Stimulated activated naive B cell treated with anti-CD40 and anti-IgM and Interleukin-4, amounts not matched to agents 10 μg/mL and 1 μg/mL and 100 μg/mL, for 72 hours (primary cell): ENCODE measurements around the gene THAP7.
A peak's percentile ranks its signal among the peaks of the same experiment; 100 is the strongest.

Experiments used
- ATAC-seq, 2 donors: fragments of 150-1000 bp; cut with Tn5 transposase; replicated peaks; 2 replicates each; pipeline ENCODE4 v1.10.0; 2021; ENCODE audit warnings: moderate library complexity in 1 of 2
- DNase-seq: peaks from one replicate; pipeline ENCODE4 v3.0.0; 2021
- H3K27ac Mint-ChIP-seq: one replicate; pipeline ENCODE4 v1.8.0; 2022; ENCODE audit warnings: mild to moderate bottlenecking, mixed read lengths
- H3K27me3 Mint-ChIP-seq, 2 donors: one replicate each; pipeline ENCODE4 v1.8.0; 2022; ENCODE audit warnings: mixed read lengths in 2 of 2
- H3K36me3 Mint-ChIP-seq, 2 donors: one replicate each; pipeline ENCODE4 v1.8.0; 2022; ENCODE audit warnings: mixed read lengths in 2 of 2, mild to moderate bottlenecking in 1 of 2
- H3K4me1 Mint-ChIP-seq, 2 donors: one replicate each; pipeline ENCODE4 v1.8.0; 2022; ENCODE audit warnings: mixed read lengths in 2 of 2, mild to moderate bottlenecking in 1 of 2
- H3K4me3 Mint-ChIP-seq, 2 donors: one replicate each; pipeline ENCODE4 v1.8.0; 2022; ENCODE audit warnings: mild to moderate bottlenecking in 2 of 2, mixed read lengths in 2 of 2, moderate library complexity in 1 of 2
- H3K9me3 Mint-ChIP-seq, 2 donors: one replicate each; pipeline ENCODE4 v1.8.0; 2022; ENCODE audit warnings: mixed read lengths in 2 of 2, mild to moderate bottlenecking in 1 of 2

The THAP7 gene

DNA sequence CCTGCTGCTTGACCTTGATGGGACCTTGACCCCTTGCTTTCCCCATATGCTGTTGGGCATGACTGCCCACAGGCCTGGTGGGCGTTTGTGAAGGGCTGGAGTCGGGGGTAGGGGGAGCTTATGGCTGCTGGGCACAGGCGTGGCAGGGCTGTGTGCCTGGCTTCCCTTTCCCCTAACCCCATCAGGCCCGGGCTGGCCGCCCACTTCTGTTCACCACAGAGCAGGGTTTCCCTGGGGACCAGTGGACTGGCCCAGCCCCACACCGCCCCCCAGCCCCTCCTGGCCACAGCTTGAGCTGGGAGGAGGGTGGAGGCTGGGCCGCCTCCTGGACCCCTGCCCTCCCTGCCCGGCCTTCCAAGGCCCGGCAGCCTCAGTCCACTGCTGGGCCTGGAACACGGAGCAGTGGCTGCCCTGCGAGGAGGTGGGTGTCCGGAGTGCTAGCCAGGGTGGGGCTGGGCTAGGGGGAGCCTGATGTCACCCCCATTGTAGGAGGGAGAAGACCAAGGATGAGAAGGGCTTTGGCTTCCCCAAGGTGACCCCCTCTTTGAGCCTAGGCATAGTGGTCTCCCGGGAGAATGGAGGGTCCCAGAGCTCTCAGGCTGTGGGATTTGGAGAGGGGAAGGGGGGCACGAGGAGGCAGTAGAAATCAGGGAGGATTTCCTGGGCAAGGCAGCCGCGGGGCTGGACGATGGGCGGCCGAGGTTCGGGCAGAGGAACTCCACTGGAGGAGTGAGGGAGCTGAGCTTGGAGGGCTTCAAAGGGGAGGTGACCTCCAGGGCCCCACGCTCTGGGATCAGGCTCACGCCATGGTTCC is 34.8 kb downstream of the THAP7 start, which contains the start of gene AIFM3:
TSS of gene AIFM3 (plus strand) at position 373 of the 814 bp plus-strand sequence. CDS start 690 bp downstream, outside the sequence.
- no peak for DNase-seq
- Mint-ChIP-seq H3K4me1 (peaks cover 23 to 61% of the 10 kb centered on the region in 2 donors), H3K4me3 (no peak within 1 kb of the TSS), H3K27ac (no peak within 1 kb of the TSS), H3K36me3 (no peaks in the 10 kb centered on the region), H3K27me3 (peaks cover 13 to 20% of the 10 kb centered on the region in 2 donors), H3K9me3 (no peaks in the 10 kb centered on the region)
- no peak for ATAC-seq

DNA sequence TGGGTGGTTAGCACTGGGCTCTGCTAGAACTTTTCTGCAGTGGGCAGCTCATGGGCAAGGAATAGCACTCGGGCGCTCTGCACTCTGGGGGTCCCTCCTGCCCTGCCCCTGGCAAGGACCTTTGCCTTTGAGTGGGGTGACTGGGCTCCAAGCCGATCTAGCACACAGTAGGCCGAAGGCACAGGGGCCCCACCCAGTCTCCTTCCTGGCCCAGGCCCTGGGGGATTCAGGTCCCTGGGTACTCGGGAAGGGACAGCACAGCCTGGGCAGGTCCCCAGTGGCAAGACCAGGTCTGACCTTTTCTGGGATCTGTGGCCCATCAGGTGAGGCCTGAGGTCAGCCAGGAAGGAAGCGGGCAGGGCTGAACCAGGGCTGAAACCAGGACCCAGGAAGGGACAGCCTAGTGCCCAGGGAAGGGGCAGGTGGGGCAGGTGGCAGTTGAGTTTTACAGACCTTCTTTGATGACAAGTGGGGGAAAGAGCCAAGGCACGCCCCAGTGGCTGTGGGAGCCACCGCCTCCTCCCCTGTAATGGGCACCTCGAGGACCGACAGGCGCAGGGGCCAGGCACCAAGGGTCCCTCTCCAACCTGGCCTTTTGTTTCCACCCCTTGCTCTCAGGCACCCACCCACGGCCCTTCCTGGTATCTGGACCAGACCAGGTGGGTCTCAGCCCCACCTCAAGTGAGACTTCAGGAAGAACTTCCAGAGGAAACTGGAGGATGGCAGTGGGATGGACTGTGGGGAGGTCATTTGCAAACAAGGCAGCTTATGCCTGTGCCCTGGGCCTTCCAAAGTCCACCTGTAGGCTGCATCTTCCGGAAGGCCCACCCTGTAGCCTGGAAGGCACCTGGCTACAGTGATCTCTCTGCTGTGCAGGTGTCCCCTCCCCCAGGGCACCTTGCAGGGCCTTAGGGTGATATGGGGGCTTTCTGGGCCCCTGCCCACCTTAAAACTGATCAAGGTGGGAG is 35.7 kb downstream of the THAP7 start:
- H3K27ac Mint-ChIP-seq = no peak overlapping the region
- ATAC-seq = no peak
- H3K9me3 Mint-ChIP-seq = no peaks in the 10 kb centered on the region
- peaks cover 13 to 20% of the 10 kb centered on the region in 2 donors for H3K27me3 Mint-ChIP-seq
- DNase-seq = no peak
- no peaks in the 10 kb centered on the region for H3K36me3 Mint-ChIP-seq
- peaks cover 25 to 60% of the 10 kb centered on the region in 2 donors for H3K4me1 Mint-ChIP-seq
- peak overlapping the region in 1 of 2 donors; percentile 55 for H3K4me3 Mint-ChIP-seq

DNA sequence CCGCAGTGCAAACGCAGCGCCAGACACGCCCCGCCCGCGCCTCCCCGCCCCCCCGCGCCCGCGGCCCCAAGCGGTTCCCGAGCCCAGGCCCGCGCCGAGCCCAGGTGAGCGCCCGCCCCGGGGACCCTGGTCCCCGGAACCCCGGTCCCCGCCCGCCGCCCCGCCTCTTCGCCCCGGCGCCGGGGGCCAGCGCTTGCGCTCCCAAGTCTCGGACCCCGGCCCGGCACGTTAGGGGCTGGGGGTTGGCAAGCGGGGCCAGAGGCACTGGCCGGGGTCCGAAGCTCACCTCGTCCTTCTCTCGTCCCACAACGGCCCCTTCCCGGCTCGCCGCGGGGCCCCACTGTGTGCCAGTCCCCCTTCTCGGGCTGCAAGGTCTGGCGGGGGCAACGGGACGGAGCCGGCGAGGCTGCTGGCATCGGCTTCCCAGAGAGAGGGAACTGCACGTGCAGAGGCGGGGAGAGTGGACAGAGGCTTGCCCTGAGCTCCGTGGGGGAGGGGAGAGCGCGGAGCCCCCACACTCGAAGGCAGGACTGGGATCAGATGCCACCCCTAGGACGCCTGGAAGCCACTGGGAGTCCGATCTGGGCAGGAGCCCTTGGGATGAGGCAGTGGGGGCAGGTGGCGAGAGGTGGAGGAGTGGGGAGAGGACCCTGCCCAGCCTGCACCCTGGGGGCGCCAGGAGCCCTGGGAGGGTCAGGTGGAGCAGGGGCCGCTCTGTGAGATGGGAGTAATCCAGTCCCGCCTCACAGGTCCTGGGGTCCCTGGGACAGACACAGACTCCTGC is 36.6 kb downstream of the THAP7 start:
- H3K27ac Mint-ChIP-seq = peak overlapping the region; percentile 20
- peaks cover 15 to 26% of the 10 kb centered on the region in 2 donors for H3K27me3 Mint-ChIP-seq
- peak in 1 of 2 donors; percentile 8 for ATAC-seq
- H3K9me3 Mint-ChIP-seq = no peaks in the 10 kb centered on the region
- H3K4me1 Mint-ChIP-seq = peaks cover 25 to 61% of the 10 kb centered on the region in 2 donors
- DNase-seq = no peak
- H3K4me3 Mint-ChIP-seq = peak overlapping the region; percentile 61 to 72
- H3K36me3 Mint-ChIP-seq = no peaks in the 10 kb centered on the region

DNA sequence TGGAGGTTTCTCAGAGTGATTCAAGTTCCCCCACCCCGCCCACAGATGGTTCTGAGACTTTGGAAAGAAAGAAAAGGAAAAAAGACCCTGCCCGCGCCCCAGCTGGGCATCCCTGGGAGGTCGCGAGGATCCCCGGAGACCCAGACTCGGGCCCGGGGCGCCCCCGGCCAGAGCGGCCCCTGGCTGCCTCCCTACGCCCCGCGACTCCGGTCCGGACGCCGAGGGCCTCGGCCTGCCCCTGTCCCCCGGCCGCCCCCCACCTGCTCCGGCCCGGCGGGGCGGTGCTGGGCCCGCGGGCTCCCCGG is 37.2 kb downstream of the THAP7 start:
- H3K27me3 Mint-ChIP-seq = peaks cover 20 to 31% of the 10 kb centered on the region in 2 donors
- DNase-seq (no peak), ATAC-seq (no peak)
- peak overlapping the region; percentile 81 for H3K27ac Mint-ChIP-seq
- H3K36me3 Mint-ChIP-seq = no peaks in the 10 kb centered on the region
- peaks cover 25 to 62% of the 10 kb centered on the region in 2 donors for H3K4me1 Mint-ChIP-seq
- H3K4me3 Mint-ChIP-seq = peak overlapping the region; percentile 77 to 80
- no peaks in the 10 kb centered on the region for H3K9me3 Mint-ChIP-seq

DNA sequence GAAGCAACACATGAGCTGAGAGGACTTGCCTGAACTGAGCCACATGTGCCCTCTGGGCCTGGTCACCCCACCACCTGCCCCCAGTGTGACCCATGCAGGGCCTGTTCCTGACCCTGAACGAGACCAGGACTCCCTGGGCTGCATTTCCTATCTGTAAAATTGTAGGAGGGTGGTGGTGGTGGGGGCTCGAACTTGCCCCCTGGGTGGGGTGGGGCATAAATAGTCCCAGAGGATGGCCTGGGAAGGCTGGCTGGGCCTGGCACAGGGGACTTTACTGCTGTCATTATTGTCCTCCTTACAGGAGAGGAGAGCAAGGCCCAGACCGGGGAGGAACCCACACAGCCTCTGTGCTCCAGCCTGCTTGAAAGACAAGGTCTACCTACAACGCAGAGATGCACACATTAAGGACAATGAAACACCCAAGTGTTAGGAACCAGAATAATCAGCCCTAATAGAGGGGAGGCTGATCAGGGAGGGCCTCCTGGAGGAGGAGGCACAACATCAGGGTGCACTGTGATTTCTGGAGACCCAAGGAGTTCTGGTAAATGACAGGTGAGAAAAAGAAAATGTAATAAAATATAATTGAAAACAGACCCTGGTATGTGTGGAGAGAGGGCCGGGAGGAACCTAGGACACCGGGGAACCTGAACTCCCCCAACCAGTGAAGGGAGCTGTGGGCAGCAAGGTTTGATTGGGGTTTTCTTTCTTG is 37.7 kb downstream of the THAP7 start:
- Mint-ChIP-seq H3K4me3 (peak overlapping the region; percentile 77 to 80), H3K27ac (peak overlapping the region; percentile 81), H3K9me3 (no peaks in the 10 kb centered on the region), H3K36me3 (no peaks in the 10 kb centered on the region), H3K4me1 (peaks cover 25 to 62% of the 10 kb centered on the region in 2 donors), H3K27me3 (peaks cover 20 to 31% of the 10 kb centered on the region in 2 donors)
- DNase-seq (no peak), ATAC-seq (no peak)

DNA sequence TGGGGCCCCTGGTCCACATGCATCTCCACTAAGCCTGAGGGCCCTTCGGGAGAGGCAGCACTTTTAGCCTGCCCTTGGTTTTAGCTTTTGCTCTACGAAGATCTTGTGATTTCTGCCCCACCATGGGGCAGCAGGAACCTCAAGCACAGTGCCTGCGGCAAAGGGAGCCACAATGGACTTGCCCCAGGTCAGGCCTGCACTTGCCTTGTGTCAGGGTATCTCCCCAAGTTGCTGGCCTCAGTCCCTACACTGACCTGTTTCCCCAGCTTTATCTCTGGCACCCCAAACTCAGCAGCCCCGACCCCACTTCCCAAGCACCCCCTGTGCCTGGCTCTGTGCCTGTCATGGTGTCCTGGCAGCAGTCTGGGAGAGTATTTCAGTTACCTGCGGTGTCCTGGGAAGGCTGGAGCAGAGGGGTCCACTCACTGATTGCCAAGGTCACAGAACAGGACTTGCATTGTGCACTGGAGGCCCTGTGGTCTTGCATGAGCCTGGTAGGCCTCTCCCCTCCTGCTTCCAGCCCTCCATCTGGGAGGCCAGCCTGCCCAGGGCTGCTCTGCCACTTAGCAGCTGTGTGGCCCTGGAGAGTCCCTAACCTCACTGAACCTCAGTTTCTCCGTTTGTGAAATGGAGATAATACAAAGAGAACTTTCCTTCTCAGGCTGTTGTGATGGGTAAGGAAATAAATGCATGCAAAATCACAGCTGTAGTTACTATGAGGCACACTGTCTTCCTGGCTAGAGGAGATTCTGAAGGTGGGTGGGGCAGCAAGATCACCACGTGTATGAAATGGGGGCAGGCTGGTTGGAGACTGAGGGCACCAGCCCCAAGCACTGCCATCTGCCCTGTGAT is 38.5 kb downstream of the THAP7 start:
- Mint-ChIP-seq H3K4me1 (peaks cover 19 to 55% of the 10 kb centered on the region in 2 donors), H3K27me3 (peaks cover 20 to 35% of the 10 kb centered on the region in 2 donors), H3K4me3 (peak overlapping the region in 1 of 2 donors; percentile 29), H3K36me3 (no peaks in the 10 kb centered on the region), H3K27ac (no peak overlapping the region), H3K9me3 (no peaks in the 10 kb centered on the region)
- no peak for DNase-seq
- no peak for ATAC-seq

DNA sequence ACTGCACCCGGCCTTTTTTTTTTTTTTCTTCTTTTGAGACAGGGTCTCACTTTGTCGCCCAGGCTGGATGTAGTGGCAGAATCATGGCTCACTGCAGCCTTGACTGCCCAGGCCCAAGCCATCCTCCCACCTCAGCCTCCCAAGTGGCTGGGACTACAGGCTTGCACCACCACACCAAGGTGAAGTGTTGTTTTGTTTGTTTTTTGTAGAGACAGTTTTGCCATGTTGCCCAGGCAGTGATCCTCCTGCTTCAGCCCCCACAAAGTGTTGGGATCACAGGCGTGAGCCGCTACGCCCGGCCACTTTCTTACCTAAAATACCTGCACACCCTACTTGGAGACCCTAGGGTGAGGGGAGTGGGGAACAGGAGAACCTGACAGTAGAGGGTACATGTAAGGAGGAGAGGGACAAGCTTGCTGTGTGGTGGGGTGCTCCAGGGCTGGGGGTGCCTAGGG is 39.4 kb downstream of the THAP7 start:
- Mint-ChIP-seq H3K36me3 (peaks cover 0 to 3% of the 10 kb centered on the region in 2 donors), H3K9me3 (no peaks in the 10 kb centered on the region), H3K4me1 (peaks cover 16 to 55% of the 10 kb centered on the region in 2 donors), H3K27ac (no peak overlapping the region), H3K4me3 (no peak overlapping the region), H3K27me3 (peaks cover 25 to 44% of the 10 kb centered on the region in 2 donors)
- no peak for ATAC-seq
- DNase-seq = no peak

DNA sequence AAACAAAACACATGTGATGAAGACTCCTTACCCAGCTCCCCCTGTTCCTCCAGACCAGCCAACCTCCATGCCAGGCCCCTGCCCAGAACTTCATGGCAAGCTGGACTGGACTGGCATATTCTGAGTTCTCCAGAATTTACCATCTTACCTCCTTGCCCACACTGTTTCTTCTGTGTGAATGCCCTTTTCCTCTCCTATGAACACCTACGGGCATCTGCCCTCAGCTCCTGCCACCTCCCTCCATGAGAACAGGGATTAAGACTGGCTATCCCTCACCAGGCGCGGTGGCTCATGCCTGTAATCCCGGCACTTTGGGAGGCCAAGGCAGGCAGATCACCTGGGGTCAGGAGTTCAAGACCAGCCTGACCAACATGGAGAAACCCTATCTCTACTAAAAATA is 41.3 kb downstream of the THAP7 start:
- Mint-ChIP-seq H3K9me3 (no peaks in the 10 kb centered on the region), H3K27me3 (peaks cover 31 to 49% of the 10 kb centered on the region in 2 donors)

DNA sequence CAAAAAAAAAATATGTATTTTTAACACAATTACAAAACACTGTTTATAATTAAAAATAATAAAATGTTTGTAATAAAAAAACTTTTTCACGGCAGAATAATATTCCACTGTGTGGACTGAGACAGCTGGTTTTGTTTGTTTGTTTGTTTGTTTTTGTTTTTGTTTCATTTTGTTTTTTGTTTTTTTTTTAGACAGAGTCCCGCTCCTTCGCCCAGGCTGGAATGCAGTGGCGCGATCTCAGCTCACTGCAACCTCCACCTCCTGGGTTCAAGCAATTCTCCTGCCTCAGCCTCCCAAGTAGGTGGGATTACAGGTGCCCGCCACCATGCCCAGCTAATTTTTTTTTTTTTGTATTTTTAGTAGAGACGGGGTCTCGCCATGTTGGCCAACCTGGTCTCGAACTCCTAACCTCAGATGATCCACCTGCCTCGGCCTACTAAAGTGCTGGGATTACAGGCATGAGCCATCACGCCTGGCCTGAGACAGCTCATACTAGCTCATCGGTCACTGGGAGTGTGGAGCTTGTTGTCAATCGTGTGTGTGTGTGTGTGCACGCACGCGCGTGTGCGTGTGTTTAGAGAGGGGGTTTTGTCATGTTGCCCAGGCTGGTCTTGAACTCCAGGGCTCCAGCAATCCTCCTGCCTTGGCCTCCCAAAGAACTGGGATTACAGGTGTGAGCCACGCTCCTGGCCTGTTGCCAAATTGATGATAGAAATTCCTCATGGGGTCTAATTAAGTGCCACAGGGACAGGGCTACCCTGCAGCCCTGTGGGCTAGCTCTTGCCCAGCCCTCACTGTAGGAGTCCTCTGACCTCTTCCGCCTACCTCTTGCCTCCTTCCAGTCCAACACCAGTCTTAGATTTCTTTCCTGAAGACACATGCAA is 42.1 kb downstream of the THAP7 start:
- peaks cover 0 to 3% of the 10 kb centered on the region in 2 donors for H3K36me3 Mint-ChIP-seq
- H3K4me1 Mint-ChIP-seq = peaks cover 19 to 48% of the 10 kb centered on the region in 2 donors
- peaks cover 31 to 49% of the 10 kb centered on the region in 2 donors for H3K27me3 Mint-ChIP-seq
- ATAC-seq (no peak), DNase-seq (no peak)
- no peak overlapping the region for H3K4me3 Mint-ChIP-seq
- H3K27ac Mint-ChIP-seq = no peak overlapping the region
- H3K9me3 Mint-ChIP-seq = no peaks in the 10 kb centered on the region

More for the DNA sequence above, 41.3 kb downstream of the THAP7 start:
- no peak for DNase-seq
- Mint-ChIP-seq H3K4me1 (peaks cover 19 to 53% of the 10 kb centered on the region in 2 donors), H3K4me3 (no peak overlapping the region), H3K27ac (no peak overlapping the region), H3K36me3 (peaks cover 0 to 3% of the 10 kb centered on the region in 2 donors)
- no peak for ATAC-seq

DNA sequence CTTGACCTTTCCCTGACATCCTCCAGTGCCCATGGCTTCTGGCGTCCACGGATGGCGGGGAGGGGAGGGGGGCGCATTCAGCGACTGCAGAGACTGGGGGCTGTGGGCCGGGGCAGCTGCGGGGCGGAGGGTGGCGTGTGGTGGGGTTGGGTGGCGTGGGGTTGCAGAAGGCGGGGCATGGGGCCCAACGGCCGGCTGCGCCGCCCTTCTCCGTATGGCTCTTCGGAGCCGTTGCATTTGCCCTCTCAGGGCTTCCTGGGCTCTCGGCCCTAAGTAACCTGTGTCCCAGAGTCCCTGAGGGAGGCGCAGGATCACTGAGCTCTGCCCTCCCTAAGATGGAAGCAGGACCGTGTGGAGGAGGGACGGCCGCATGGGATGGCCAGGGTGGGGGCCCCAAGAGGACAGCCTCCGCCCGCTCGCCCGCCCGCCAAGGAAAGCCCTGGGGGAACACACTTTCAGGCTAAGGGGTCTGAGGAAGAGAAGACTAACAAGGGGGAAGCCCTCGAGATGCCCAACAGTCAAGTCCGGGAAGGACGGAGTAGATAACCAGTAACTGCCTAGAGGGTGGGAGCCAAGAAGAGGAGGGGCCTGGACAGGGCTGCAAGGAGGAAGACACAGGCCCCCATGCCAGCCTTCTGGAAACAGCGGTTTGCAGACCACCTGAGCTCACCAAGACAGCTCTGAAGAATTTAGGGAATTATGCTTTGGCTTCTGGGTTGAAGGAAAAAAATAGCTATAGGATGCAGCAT is 44.1 kb downstream of the THAP7 start:
- H3K4me1 Mint-ChIP-seq = peaks cover 17 to 35% of the 10 kb centered on the region in 2 donors
- H3K27me3 Mint-ChIP-seq = peaks cover 17 to 32% of the 10 kb centered on the region in 2 donors
- peaks cover 5 to 13% of the 10 kb centered on the region in 2 donors for H3K36me3 Mint-ChIP-seq
- H3K4me3 Mint-ChIP-seq = peak overlapping the region; percentile 83 to 85
- ATAC-seq (peak; percentile 68 to 72), DNase-seq (no peak)
- H3K9me3 Mint-ChIP-seq = no peaks in the 10 kb centered on the region
- peak overlapping the region; percentile 57 for H3K27ac Mint-ChIP-seq

DNA sequence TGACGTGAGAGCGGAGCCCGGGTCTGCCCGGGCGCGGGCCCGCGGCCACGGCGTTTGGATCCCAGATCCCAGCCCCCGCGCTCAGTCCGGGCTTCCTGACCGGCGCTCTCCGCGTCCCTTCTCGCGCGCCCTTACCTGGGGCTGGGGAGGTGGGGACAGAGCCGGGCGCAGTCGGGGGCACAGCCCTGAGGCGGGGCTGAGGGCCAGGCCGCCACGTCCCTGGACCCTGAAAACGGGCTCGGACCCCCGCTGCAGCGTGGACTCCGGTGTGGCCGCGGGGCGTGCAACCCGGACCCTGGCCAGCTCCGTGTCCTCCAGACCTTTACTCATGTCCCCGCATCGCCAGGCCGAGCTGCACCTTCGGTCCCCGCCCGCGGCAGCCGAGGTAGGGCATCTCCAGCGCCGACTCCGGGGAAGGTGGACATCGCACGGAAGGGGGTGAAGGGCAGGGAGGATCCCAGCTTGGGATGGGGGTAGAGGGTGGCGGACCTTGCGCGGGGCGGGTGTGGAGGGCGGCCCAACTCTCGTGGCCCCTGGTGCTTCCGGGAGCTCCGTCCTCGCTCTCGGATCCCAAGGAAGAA is 44.7 kb downstream of the THAP7 start:
- DNase-seq = no peak
- H3K36me3 Mint-ChIP-seq = peaks cover 8 to 17% of the 10 kb centered on the region in 2 donors
- no peak overlapping the region for H3K27ac Mint-ChIP-seq
- peak; percentile 30 to 31 for ATAC-seq
- H3K9me3 Mint-ChIP-seq = no peaks in the 10 kb centered on the region
- H3K4me3 Mint-ChIP-seq = peak overlapping the region; percentile 83 to 85
- H3K4me1 Mint-ChIP-seq = peaks cover 17 to 35% of the 10 kb centered on the region in 2 donors
- H3K27me3 Mint-ChIP-seq = peaks cover 17 to 29% of the 10 kb centered on the region in 2 donors
